D721Med (cell line): ENCODE measurements around the gene MRPL41.

Experiments used
- DNase-seq: peaks from one replicate; pipeline ENCODE4 v3.0.0; 2011; ENCODE audit warnings: low spot score; ENCODE audit not compliant: insufficient read length
- FAIRE-seq: peaks from 2 replicates; lab custom pipeline; 2011; peaks lifted over from hg19 to GRCh38; lab: Jason Lieb, UNC
- CTCF ChIP-seq: IDR thresholded peaks from 2 replicates; pipeline ENCODE4 v1.5.1; 2012; ENCODE audit warnings: mild to moderate bottlenecking, control low read depth; ENCODE audit not compliant: insufficient read depth; ENCODE audit errors: missing control alignments

MRPL41 gene

DNA sequence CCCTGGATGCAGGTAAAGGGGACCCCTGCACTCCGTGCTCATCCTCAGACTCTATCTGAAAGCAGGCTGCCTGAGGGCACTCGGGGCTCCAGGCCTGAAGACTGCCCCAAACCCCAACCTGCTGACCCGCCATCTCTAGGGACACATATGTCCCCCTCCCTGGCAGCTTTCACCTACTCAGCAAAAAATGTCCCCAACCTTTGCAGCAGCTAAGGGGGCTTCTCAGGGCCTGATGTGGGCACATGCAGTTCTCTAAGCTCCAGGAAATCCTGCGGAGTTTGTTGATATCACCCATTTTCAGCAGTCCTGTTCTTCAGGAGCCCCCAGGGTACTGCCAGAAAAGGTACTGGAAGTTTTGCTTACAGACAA is 29.3 kb downstream of the MRPL41 start:
- DNase-seq: no peak
- no peak for TF ChIP-seq CTCF
- FAIRE-seq: no peak

DNA sequence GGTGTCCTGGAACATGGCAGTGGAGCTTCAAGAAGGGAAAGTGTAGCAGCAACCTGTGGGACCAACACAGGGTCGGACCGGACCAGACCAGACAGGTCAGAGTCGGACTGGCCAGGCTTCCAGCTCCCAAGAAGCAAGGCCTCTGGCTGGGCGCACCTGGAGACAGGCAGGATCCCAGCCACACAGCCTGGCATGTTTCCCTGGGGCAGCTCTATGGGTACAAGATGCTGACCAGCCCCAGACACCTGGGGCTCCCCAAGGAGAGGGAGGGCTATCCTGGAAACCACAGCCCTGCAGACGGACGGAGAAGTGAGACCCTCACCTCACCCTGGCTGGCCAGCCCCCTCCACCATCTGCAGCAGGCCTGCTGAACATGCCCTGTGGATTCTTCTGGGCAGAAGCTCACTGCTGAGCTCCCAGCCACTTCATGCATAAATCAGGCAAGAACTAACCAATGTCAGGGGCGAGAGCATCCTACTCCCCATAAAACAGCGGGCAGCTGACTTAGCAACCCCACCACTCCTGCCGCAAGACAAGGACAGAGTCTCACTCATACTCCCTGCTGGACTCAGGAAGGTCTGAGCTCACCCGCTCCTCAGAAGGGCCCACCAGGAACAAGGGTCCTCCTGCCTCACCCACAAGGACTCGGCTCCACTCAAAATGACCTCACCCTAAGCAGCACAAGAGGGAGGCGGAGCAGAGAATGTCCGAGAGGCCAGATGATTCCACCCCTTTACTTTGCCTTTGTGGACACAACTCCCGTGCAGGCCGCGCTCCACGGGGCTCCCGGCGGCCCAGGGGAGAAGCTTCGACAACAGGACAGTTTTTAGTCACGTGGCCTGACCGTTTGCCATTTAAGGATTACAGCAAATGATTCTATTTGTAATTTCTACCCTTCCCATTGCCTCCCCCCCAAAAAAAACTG is 29.9 kb downstream of the MRPL41 start:
- TF ChIP-seq CTCF: no peak
- no peak for FAIRE-seq
- DNase-seq: no peak

DNA sequence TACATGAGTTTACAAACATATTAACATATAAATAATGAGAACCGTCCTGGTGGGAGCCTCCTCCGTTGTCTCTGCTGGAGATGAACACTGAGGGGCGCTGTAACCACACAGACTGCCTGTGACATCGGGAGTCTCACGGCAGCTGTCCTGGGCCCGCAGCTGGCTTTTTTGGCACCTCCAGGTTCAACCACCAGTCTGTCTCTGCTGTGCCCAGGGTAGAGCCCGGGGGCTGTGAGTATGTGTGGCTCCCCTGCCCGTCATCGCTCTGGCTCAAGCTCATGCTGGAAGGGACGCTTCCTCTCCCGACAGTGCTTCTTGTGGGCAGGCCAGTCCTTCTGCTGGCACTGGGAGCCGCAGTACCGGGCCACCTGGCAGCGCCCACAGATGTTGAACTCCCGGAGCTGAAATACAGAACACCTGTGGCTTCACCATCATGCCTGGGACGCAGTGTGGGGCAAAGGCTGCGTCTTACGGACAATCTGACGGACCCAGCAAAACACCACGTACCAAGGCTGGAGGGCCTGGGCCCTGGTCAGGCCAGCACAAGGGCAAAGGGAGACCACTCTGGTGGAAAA is 30.7 kb downstream of the MRPL41 start:
- FAIRE-seq (no peak), DNase-seq (no peak)
- TF ChIP-seq CTCF: peak; percentile 37

GRCh38 chr9:137583347-137583746 is 31.7 kb downstream of the MRPL41 start:
- TF ChIP-seq CTCF: no peak

DNA sequence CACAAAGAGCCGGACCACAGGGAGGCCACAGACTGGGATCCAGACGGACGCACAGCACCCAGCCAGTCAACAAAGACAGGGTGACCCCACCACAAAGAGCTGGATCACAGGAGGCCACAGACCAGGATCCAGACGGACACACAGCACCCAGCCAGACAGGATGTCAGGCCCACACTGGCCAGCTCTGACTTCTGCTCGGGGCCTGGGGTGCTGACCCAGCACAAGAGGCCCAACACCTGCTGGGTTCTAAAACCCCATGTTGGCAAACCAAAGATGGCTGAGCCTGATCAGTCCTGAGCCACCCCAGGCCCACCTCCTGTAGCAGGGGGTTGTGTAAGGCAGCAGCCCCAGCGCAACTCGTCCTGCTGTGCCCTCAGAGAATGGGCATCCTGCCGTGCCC is 32.3 kb downstream of the MRPL41 start:
- FAIRE-seq: no peak
- no peak for DNase-seq
- TF ChIP-seq CTCF: no peak

More at GRCh38 chr9:137583347-137583746, 31.7 kb downstream of the MRPL41 start:
- DNase-seq: no peak
- FAIRE-seq: no peak

- FAIRE-seq (no peak), DNase-seq (no peak)
- no peak for TF ChIP-seq CTCF
Observed at GRCh38 chr9:137586854-137587253, 35.2 kb downstream of the MRPL41 start.

- no peak for DNase-seq
- FAIRE-seq: no peak
- no peak for TF ChIP-seq CTCF
Observed at GRCh38 chr9:137588311-137588710, 36.6 kb downstream of the MRPL41 start.
